RWPE1 (cell line): ENCODE results near the gene ITGAL.

Source experiments
- CTCF ChIA-PET: fragments of 350-600 bp; sonication (Branson Sonifier 250); formaldehyde crosslinking; extraction: SDS; loops from one replicate; lab custom pipeline; 2021; lab: Yijun Ruan, JAX
- POLR2A ChIA-PET: fragments of 400-600 bp; formaldehyde crosslinking; extraction: SDS; loops from one replicate; lab custom pipeline; 2020; ENCODE audit warnings: antibody characterized with exemption; ENCODE audit not compliant: low non-redundant PET; lab: Yijun Ruan, JAX
- DNase-seq: peaks from one replicate; pipeline ENCODE4 v3.0.0; 2012; ENCODE audit warnings: low spot score
- H3K27ac ChIP-seq: fragments of 450-650 bp; 2 replicates; pipeline ENCODE4 v1.5.1; 2017
- TF ChIP-seq, protein P1 (sequence below): fragments of 450-650 bp; conservative IDR thresholded peaks from 2 replicates; pipeline ENCODE4 v1.5.1; 2017; ENCODE audit warnings: low read depth, mild to moderate bottlenecking

Gene ITGAL

DNA sequence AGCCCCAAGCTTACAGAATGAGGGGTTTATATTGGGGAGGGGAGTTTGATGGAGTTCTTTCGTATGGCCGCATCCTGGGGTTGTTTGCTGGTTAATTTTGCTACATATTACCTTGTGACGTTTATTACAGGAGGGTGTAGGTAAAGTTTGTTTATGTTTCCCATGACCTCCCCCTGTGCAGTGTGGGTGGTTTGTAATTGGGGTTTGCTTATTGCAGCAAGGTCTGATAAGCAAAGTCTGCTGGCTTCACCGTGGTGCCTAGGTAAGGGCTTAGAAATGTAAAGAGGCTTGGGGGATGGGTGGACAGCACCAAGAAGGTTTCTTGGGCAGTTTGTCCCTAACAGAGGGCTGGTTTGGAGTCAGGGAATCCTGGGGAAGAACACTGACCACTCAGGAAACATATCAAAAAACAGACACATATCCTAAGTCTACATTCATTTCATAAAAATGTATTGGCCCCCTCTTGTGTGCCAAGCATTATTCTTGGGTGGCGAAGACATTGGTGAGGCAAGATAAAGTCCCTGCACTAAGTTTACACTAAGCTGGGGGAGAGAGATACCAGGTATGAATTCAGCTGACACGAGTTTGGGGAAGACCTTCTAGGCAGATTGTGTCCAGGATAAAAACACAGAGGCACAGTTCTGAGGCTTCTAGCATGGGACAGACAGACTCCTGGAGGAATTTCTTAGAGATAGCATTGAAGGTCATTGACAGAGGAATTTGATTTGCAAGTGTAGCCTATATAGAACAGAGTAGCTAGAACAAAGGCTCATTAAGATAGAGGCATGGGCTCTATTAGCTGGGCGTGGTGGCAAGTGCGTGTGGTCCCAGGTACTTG is 76.1 kb downstream of the ITGAL start:
- CTCF ChIA-PET = interaction anchor here (0.5 kb wide), 1 partner anchor 90 kb away, joined by 3 read pairs; no protein-coding TSS in a partner anchor
- POLR2A ChIA-PET = no interaction called here
- peak overlapping the region; percentile 27; the same call in 1 of the 2 replicates for H3K27ac ChIP-seq
- DNase-seq = no peak
- TF ChIP-seq, protein P1, sequence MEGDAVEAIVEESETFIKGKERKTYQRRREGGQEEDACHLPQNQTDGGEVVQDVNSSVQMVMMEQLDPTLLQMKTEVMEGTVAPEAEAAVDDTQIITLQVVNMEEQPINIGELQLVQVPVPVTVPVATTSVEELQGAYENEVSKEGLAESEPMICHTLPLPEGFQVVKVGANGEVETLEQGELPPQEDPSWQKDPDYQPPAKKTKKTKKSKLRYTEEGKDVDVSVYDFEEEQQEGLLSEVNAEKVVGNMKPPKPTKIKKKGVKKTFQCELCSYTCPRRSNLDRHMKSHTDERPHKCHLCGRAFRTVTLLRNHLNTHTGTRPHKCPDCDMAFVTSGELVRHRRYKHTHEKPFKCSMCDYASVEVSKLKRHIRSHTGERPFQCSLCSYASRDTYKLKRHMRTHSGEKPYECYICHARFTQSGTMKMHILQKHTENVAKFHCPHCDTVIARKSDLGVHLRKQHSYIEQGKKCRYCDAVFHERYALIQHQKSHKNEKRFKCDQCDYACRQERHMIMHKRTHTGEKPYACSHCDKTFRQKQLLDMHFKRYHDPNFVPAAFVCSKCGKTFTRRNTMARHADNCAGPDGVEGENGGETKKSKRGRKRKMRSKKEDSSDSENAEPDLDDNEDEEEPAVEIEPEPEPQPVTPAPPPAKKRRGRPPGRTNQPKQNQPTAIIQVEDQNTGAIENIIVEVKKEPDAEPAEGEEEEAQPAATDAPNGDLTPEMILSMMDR = no peak

DNA sequence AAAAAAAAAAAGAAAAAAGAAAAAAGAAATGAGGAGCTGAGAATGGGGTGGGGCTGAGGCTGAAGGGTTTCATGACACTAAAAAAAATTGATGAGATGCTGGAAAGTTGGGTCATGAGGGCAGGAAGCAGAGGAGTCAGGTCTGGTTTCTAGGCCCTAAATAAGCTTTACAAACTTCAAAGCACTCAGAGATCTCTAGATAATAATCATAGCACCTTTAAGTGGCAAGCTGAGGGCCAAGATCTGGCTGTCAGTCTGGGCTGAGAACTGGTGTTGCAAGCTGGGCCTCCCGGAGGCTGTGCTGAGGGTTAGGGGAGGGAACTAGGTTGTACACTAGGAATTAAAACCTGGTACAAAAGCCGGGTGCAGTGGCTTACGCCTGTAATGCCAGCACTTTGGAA is 79.2 kb downstream of the ITGAL start:
- no peak for DNase-seq
- POLR2A ChIA-PET = interaction anchor here (0.7 kb wide), 1 partner anchor 87 kb away, joined by 7 read pairs; no protein-coding TSS in a partner anchor
- TF ChIP-seq, protein P1 = no peak
- peak overlapping the region; percentile 37; the same call in 1 of the 2 replicates for H3K27ac ChIP-seq
- CTCF ChIA-PET = no interaction called here

DNA sequence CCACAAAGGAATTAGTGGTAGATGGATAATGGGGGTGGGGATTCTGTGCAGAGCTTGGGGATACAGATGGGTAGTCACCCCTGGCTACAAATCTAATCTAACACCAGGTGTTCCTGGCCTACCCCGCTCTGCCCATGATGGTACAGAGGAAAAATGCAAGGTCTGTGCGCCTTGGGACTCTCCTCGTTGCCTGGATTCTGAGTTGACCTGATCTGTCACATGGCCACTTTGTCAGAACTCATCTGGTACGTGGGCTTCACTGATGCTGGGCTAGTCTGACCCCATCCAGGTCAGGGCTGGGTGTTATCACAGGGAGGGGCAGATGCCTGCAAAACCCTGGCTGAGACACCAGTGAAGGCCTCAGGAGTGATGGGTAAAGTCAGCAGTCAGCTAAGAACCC is 80.4 kb downstream of the ITGAL start:
- H3K27ac ChIP-seq = peak overlapping the region; percentile 26; the same call in 1 of the 2 replicates
- no peak for DNase-seq
- TF ChIP-seq, protein P1 = no peak
- POLR2A ChIA-PET = no interaction called here
- CTCF ChIA-PET = interaction anchor here (0.6 kb wide), 2 partner anchors 55 to 143 kb away, joined by 4 to 7 read pairs; no protein-coding TSS in a partner anchor

DNA sequence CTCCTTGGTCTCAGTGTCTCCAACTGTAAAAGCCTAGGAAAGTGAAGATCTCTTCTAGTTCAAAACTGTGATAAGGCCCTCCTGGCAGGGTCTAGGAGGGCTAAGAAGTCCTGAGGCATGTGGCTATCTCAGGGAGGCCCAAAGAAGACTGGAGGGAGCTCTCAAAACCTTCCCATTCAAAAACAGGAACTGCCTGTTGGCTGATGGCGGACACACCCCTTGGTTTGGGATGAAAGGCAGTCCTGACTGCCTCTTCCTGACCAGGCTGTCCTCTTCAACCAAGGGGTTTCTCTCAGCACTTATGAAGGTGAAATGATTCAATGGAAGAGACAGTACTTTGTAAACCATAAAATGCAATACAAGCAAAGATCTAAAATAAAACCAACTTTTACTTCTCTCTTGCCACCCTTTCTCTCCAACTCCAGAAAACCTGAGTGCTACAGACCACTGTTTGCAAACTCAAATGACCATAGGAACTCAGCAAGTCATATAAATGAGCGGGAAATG is 80.9 kb downstream of the ITGAL start:
- TF ChIP-seq, protein P1 = no peak
- ChIA-PET POLR2A (no interaction called here), CTCF (interaction anchor here (0.6 kb wide), 2 partner anchors 55 to 144 kb away, joined by 4 to 7 read pairs; no protein-coding TSS in a partner anchor)
- DNase-seq = no peak
- H3K27ac ChIP-seq = peak overlapping the region; percentile 26; the same call in 1 of the 2 replicates

DNA sequence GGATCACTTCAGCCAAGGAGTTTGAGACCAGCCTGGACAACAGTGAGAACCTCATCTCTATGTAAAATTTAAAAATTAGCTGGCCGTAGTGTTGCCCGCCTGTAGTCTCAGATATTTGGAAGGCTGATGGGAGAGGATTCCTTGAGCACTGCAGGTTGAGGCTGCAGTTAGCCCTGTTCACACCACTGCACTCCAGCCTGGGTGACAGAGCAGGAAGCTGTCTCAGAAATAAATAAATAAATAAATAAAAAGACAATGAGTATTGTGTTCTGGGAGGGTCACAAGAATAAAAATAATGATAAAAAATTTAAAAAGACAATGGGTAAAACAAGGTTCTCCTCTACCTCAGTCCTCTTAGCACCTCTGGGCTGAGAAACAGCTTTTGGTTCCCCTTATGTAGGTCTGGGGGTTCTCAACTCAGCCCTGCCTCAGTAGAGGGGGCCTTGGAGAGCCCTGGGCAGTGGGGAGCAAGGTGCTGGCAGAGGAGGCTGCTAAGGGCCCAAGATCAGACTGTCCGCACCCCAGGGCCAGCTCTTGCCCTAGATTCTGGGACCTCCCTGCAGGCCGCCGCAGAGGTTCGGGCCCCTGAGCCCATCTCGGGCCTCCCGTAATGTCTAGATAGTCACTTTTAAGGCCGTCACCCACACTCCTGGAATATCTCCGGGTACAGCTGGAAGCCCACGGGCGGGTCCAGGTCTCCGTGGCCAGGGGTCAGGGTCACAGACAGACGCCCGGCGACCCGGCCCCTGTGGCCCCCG is 82.2 kb downstream of the ITGAL start:
- peak overlapping the region; percentile 5 for H3K27ac ChIP-seq
- CTCF ChIA-PET = interaction anchor here (1.1 to 1.3 kb wide), 2 partner anchors 19 to 74 kb away, joined by 3 to 4 read pairs; no protein-coding TSS in a partner anchor
- DNase-seq = no peak
- POLR2A ChIA-PET = interaction anchor here (0.6 kb wide), 1 partner anchor 73 kb away, joined by 3 read pairs; no protein-coding TSS in a partner anchor
- TF ChIP-seq, protein P1 = no peak
